ENCODE data around the gene PHF12.

DNA sequence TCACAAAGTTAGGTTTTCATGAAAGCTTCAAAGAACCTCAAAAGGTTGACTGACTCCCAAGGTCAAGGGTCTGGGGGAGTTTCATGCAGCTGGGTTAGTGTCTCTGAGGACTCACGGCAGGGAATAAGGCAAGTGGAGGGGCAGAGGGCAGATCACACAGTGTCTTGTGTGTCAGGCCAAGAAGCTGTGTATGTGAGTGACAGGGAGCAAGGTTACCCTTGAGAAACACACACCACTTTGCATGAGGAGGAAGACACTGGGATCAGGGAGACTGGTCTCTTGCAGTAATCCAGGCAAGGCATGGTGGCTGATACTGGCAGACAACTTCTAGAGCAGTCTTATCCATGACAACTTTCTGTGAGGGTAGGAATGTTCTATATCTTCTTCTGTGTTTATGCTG, 60.1 kb downstream of the PHF12 start:
- TF ChIP-seq TAF1 (IDR thresholded peaks at IDR 0.05; ENCODE audit: low read depth): no peak
- no peak for TF ChIP-seq RAD21 (IDR thresholded peaks at IDR 0.05; ENCODE audit: low read depth)
